Hepatocyte (in vitro differentiated cells): ENCODE data around the gene MACF1. TPM values are rescaled to one million over a fixed set of nuclear protein-coding genes. Genes with fewer than 3 reads are reported as not detected.

Source experiments
- DNase-seq: peaks from one replicate; pipeline ENCODE4 v3.0.0-alpha.2; 2016; ENCODE audit warnings: low spot score
- H2AFZ ChIP-seq: fragments of 200-600 bp; sonication (generic); 2 replicates; pipeline ENCODE4 v1.6.0; 2016; ENCODE audit warnings: antibody characterized with exemption, mild to moderate bottlenecking
- H3K27ac ChIP-seq: fragments of 200-600 bp; sonication (generic); 2 replicates; pipeline ENCODE4 v1.5.1; 2016; ENCODE audit warnings: mild to moderate bottlenecking
- H3K27me3 ChIP-seq: fragments of 200-600 bp; sonication (generic); 2 replicates; pipeline ENCODE4 v1.6.1; 2016
- H3K36me3 ChIP-seq: fragments of 200-600 bp; sonication (generic); replicated peaks from 2 replicates; pipeline ENCODE4 v1.5.1; 2016; ENCODE audit warnings: low read depth; ENCODE audit not compliant: insufficient read depth
- H3K4me1 ChIP-seq: fragments of 200-600 bp; sonication (generic); 2 replicates; pipeline ENCODE4 v1.5.1; 2016; ENCODE audit warnings: mild to moderate bottlenecking, moderate library complexity; ENCODE audit not compliant: insufficient read depth
- H3K4me2 ChIP-seq: fragments of 200-600 bp; sonication (generic); 2 replicates; pipeline ENCODE4 v1.6.0; 2016
- H3K4me3 ChIP-seq: fragments of 200-600 bp; sonication (generic); 2 replicates; pipeline ENCODE4 v1.5.1; 2016; ENCODE audit warnings: mild to moderate bottlenecking
- H3K79me2 ChIP-seq: fragments of 200-600 bp; sonication (generic); 2 replicates; pipeline ENCODE4 v1.6.0; 2017; ENCODE audit warnings: mild to moderate bottlenecking
- H3K9me2 ChIP-seq: fragments of 200-600 bp; sonication (generic); replicated peaks from 2 replicates; pipeline ENCODE4 v1.6.0; 2017; ENCODE audit warnings: mild to moderate bottlenecking; ENCODE audit not compliant: insufficient read depth
- H3K9me3 ChIP-seq: fragments of 200-600 bp; sonication (generic); 2 replicates; pipeline ENCODE4 v1.5.1; 2016; ENCODE audit warnings: low read depth, mild to moderate bottlenecking
- H4K20me1 ChIP-seq: fragments of 200-600 bp; sonication (generic); 2 replicates; pipeline ENCODE4 v1.6.0; 2016; ENCODE audit warnings: mild to moderate bottlenecking; ENCODE audit not compliant: insufficient read depth, poor library complexity, severe bottlenecking
- EZH2 ChIP-seq: fragments of 200-600 bp; sonication (generic); IDR thresholded peaks from 2 replicates; pipeline ENCODE4 v1.6.1; 2016; ENCODE audit warnings: antibody characterized with exemption, mild to moderate bottlenecking, borderline replicate concordance
- EZH2phosphoT487 ChIP-seq: fragments of 200-600 bp; sonication (generic); IDR thresholded peaks from one replicate; pipeline ENCODE4 v1.6.1; 2018; ENCODE audit warnings: antibody characterized with exemption, mild to moderate bottlenecking, low read depth, moderate library complexity; ENCODE audit not compliant: unreplicated experiment, severe bottlenecking
- WGBS: methylation state at CpG from one replicate; pipeline ENCODE4 v1.1.6; 2016; ENCODE audit warnings: low lambda C conversion rate; ENCODE audit errors: missing lambda C conversion rate; 5-methylcytosine and 5-hydroxymethylcytosine counted together
- polyA plus RNA-seq: library from polyadenylated mRNA; unstranded; fragments of >200 nt; fragmentation: Nextera tagmentation; extraction: Ambion mirVana; gene quantifications from 2 replicates; pipeline ENCODE4 v1.2.1, GENCODE V29; 2016
- total RNA-seq: library from RNA; depleted of rRNA; stranded (reverse); fragments of >200 nt; gene quantifications from 2 replicates; pipeline ENCODE4 v1.2.3, GENCODE V29; 2014
- TF ChIP-seq, protein P1 (sequence below): fragments of 200-600 bp; sonication (generic); IDR thresholded peaks from 2 replicates; pipeline ENCODE4 v1.5.1; 2016; ENCODE audit warnings: antibody characterized with exemption, mild to moderate bottlenecking; ENCODE audit not compliant: poor library complexity

The MACF1 gene
- total and polyA plus RNA-seq, 2 experiments from 2014 or later = 47.1 to 136 TPM

DNA sequence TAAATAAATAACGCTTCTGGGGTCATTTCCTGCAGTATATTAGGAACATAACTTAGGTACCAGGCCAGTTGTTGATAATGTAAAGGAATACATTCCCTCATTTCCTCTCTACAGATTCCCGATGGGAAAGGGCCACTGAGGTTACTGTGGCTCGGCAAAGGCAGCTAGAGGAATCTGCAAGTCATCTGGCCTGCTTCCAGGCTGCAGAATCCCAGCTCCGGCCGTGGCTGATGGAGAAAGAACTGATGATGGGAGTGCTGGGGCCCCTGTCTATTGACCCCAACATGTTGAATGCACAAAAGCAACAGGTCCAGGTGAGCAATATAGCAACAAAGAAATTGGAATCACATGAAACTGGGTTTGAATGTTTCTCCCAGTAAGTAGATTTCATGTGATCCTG, 177.3 kb downstream of the MACF1 start:
- Histone ChIP-seq H3K27me3 (no peaks in the 10 kb centered on the region), H3K79me2 (no peaks in the 10 kb centered on the region), H3K4me2 (no peak overlapping the region), H3K27ac (no peak overlapping the region), H3K9me3 (no peaks in the 10 kb centered on the region), H3K9me2 (no peaks in the 10 kb centered on the region), H3K4me1 (no peaks in the 10 kb centered on the region), H3K36me3 (no peaks in the 10 kb centered on the region), H4K20me1 (no peaks in the 10 kb centered on the region), H2AFZ (no peak overlapping the region), H3K4me3 (no peak overlapping the region)
- 93% methylated on average over 5 of the region's 5 CpGs for WGBS
- no peak for DNase-seq
- TF ChIP-seq EZH2 (no peak), EZH2phosphoT487 (no peak)
- TF ChIP-seq, protein P1, sequence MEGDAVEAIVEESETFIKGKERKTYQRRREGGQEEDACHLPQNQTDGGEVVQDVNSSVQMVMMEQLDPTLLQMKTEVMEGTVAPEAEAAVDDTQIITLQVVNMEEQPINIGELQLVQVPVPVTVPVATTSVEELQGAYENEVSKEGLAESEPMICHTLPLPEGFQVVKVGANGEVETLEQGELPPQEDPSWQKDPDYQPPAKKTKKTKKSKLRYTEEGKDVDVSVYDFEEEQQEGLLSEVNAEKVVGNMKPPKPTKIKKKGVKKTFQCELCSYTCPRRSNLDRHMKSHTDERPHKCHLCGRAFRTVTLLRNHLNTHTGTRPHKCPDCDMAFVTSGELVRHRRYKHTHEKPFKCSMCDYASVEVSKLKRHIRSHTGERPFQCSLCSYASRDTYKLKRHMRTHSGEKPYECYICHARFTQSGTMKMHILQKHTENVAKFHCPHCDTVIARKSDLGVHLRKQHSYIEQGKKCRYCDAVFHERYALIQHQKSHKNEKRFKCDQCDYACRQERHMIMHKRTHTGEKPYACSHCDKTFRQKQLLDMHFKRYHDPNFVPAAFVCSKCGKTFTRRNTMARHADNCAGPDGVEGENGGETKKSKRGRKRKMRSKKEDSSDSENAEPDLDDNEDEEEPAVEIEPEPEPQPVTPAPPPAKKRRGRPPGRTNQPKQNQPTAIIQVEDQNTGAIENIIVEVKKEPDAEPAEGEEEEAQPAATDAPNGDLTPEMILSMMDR = no peak

DNA sequence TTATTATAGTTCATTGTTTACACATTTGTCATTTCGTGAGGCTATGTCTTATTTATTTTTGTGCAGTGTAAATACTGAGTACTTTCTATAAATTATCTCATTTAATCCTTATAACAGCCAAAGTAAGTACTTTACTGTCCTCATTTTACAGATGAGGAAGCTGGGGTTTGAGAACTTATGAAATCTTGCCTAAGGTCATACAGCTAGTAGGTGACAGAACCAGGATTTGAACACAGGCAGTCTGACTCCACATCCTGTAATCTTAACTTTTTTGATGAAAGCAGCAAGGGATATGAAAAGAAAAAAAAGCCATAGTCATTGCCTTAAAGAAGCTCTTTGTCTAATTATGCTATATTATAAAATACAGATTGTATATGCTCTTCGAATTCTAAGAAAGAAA, 179.8 kb downstream of the MACF1 start:
- Histone ChIP-seq H3K36me3 (no peaks in the 10 kb centered on the region), H3K4me1 (no peaks in the 10 kb centered on the region), H3K79me2 (peaks cover 2% of the 10 kb centered on the region), H3K27ac (no peak overlapping the region), H3K9me2 (no peaks in the 10 kb centered on the region), H3K9me3 (no peaks in the 10 kb centered on the region), H3K4me3 (no peak overlapping the region), H4K20me1 (no peaks in the 10 kb centered on the region), H2AFZ (no peak overlapping the region), H3K27me3 (no peaks in the 10 kb centered on the region), H3K4me2 (no peak overlapping the region)
- TF ChIP-seq EZH2phosphoT487 (no peak), EZH2 (no peak)
- TF ChIP-seq, protein P1 = no peak
- DNase-seq = no peak
- 95% methylated on average over 2 of the region's 2 CpGs for whole genome bisulfite sequencing

DNA sequence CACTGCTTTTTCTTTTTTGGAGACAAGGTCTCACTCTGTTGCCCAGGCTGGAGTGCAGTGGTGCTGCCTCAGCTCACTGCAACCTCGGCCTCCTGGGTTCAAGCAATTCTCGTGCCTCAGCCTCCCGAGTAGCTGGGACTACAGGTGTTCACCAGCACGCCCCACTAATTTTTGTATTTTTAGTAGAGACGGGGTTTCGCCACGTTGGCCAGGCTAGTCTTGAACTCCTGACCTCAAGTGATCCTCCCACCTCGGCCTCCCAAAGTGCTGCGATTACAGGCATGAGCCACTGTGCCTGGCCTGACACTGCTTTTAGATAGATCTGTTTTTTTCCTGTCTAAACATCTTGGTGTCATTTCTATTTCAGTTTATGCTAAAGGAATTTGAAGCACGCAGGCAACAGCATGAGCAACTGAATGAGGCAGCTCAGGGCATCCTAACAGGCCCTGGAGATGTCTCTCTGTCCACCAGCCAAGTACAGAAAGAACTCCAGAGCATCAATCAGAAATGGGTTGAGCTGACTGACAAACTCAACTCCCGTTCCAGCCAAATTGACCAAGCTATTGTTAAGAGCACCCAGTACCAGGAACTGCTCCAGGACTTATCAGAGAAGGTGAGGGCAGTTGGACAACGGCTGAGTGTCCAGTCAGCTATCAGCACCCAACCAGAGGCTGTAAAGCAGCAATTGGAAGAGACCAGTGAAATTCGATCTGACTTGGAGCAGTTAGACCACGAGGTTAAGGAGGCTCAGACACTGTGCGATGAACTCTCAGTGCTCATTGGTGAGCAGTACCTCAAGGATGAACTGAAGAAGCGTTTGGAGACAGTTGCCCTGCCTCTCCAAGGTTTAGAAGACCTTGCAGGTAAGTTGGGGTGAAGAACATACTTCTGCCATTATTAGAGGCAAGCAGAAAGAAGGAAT, 180.8 kb downstream of the MACF1 start:
- H2AFZ ChIP-seq = no peak overlapping the region
- H3K27ac ChIP-seq = no peak overlapping the region
- no peaks in the 10 kb centered on the region for H3K4me1 ChIP-seq
- H3K4me2 ChIP-seq = no peak overlapping the region
- H3K4me3 ChIP-seq = no peak overlapping the region
- no peak for TF ChIP-seq EZH2
- no peak for TF ChIP-seq EZH2phosphoT487
- TF ChIP-seq, protein P1 = no peak
- H4K20me1 ChIP-seq = no peaks in the 10 kb centered on the region
- H3K27me3 ChIP-seq = no peaks in the 10 kb centered on the region
- H3K79me2 ChIP-seq = peaks cover 12% of the 10 kb centered on the region
- no peaks in the 10 kb centered on the region for H3K9me2 ChIP-seq
- DNase-seq = no peak
- H3K36me3 ChIP-seq = no peaks in the 10 kb centered on the region
- 89% methylated on average over 16 of the region's 16 CpGs for WGBS
- H3K9me3 ChIP-seq = no peaks in the 10 kb centered on the region
